ENCODE measurements around the gene GABBR1. TPM values are rescaled to one million over a fixed set of nuclear protein-coding genes. Genes with fewer than 3 reads are reported as not detected.

The GABBR1 gene
- 14.5 and 16.3 TPM in 2 replicates for polyA plus RNA-seq (2011; rRNA removed)
- 15.4 and 18.7 TPM in 2 replicates for polyA minus RNA-seq (2011; rRNA and poly(A)+ RNA removed)

DNA sequence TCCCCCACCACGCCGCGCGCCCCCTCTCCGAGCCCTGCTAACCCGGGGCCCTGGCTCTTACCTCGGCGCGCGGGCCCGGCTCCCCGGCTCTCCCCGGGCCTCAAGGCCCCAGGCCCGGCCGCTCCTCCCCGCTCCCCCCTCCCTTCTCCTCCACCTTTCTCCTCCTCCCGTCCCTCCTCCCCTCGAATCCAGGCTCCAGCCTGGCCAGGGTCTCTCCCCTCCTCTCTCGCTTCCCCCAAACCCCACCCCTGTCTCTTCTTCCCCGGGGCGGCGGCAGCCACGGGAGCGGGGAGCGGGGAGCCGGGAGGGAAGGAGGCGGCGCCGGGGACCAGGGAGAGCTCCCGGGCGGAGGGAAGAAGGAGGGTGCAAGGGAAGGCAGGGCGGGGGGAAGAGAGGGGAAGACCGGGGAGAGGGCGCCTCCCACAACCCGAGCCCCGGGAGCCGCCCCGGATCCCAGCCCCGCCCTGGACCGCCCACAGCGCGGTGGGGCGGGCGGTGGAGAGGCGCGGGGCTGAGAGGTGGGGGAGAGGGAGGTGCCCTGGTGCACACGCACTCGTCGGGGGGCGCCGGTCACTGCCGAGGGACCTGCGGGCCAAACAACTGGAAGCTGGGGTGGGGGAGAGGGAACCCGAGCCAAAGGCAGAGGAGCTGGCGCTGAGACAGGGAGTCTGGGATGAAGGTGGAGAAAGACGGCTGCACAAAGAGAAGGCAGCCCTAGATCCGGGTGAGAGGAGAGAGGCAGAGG lies at the start of gene GABBR1:
Gene GABBR1 (minus strand): TSS at position 395 of the 745 bp plus-strand sequence. CDS start 798 bp downstream, outside the sequence.
- H3K27me3 ChIP-seq (ENCODE audit: control insufficient read depth, insufficient read depth, low read length): no peaks in the 10 kb centered on the region; the same call in 1 of the 2 replicates
- ChIA-PET POLR2A (interaction anchor here (0.6 to 1.4 kb wide), 3 partner anchors 15 to 580 kb away, joined by 4 to 10 read pairs (median 6); no protein-coding TSS in a partner anchor), CTCF (interaction anchor here (0.8 to 2.9 kb wide), 6 partner anchors 8 to 120 kb away, joined by 3 to 22 read pairs (median 9); no protein-coding TSS in a partner anchor)
- H3K4me3 ChIP-seq (ENCODE audit: low read depth, low read length): peak within 1 kb of the TSS; percentile 80
- H3K36me3 ChIP-seq (ENCODE audit: control insufficient read depth, insufficient read depth, low read length): no peaks in the 10 kb centered on the region
- DNase-seq (ENCODE audit: low read depth): peak; percentile 53
- no peak for TF ChIP-seq CTCF (IDR thresholded peaks at IDR 0.05; ENCODE audit: insufficient read depth, low read depth, low read length)

- Histone ChIP-seq H3K4me3 (ENCODE audit: low read depth, low read length) (no peak overlapping the region), H3K36me3 (ENCODE audit: control insufficient read depth, insufficient read depth, low read length) (no peaks in the 10 kb centered on the region), H3K27me3 (ENCODE audit: control insufficient read depth, insufficient read depth, low read length) (no peaks in the 10 kb centered on the region; the same call in 1 of the 2 replicates)
- TF ChIP-seq CTCF (IDR thresholded peaks at IDR 0.05; ENCODE audit: insufficient read depth, low read depth, low read length): no peak
- CTCF ChIA-PET: interaction anchor here (1.0 kb wide), 1 partner anchor 14 kb away, joined by 3 read pairs; no protein-coding TSS in a partner anchor
- no peak for DNase-seq (ENCODE audit: low read depth)
- POLR2A ChIA-PET: no interaction called here
Observed at GRCh38 chr6:29681811-29682210, 48.8 kb upstream of the GABBR1 start.

- no peak for TF ChIP-seq CTCF (IDR thresholded peaks at IDR 0.05; ENCODE audit: insufficient read depth, low read depth, low read length)
- Histone ChIP-seq H3K36me3 (ENCODE audit: control insufficient read depth, insufficient read depth, low read length) (no peaks in the 10 kb centered on the region), H3K4me3 (ENCODE audit: low read depth, low read length) (peak within 1 kb of the TSS; percentile 11), H3K27me3 (ENCODE audit: control insufficient read depth, insufficient read depth, low read length) (no peaks in the 10 kb centered on the region; the same call in 1 of the 2 replicates)
- ChIA-PET POLR2A (no interaction called here), CTCF (no interaction called here)
- no peak for DNase-seq (ENCODE audit: low read depth)
Observed at GRCh38 chr6:29680904-29681303, 47.9 kb upstream of the GABBR1 start, which contains the start of gene ZFP57. ZFP57 (minus strand) TSS chr6:29681152; CDS start chr6:29677003, 4,149 bp downstream.

DNA sequence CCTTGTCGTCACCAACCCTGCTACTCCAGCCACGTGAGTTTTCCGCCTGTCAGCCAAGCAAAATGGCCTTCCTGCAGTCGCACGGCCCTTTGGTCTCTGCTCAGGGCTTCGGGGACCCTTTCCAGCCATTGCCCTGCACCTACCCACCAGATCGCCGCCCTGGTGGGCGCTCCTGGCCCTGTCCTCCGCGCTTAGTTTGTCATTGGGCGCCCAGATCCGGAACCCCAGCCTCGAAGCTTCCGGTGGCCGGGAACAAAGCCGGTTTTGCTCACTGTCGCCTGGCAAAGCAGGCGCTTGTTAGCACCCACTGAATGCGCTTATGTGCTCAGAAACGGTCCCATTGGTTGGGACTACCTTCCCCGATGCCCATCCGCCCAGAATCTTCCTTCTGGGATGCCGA lies 47.4 kb upstream of the GABBR1 start:
- Histone ChIP-seq H3K27me3 (ENCODE audit: control insufficient read depth, insufficient read depth, low read length) (no peaks in the 10 kb centered on the region; the same call in 1 of the 2 replicates), H3K4me3 (ENCODE audit: low read depth, low read length) (no peak overlapping the region), H3K36me3 (ENCODE audit: control insufficient read depth, insufficient read depth, low read length) (no peaks in the 10 kb centered on the region)
- CTCF ChIA-PET: no interaction called here
- no peak for TF ChIP-seq CTCF (IDR thresholded peaks at IDR 0.05; ENCODE audit: insufficient read depth, low read depth, low read length)
- no peak for DNase-seq (ENCODE audit: low read depth)
- POLR2A ChIA-PET: no interaction called here

- ChIA-PET POLR2A (no interaction called here), CTCF (no interaction called here)
- H3K4me3 ChIP-seq (ENCODE audit: low read depth, low read length): no peak overlapping the region
- no peaks in the 10 kb centered on the region for H3K36me3 ChIP-seq (ENCODE audit: control insufficient read depth, insufficient read depth, low read length)
- H3K27me3 ChIP-seq (ENCODE audit: control insufficient read depth, insufficient read depth, low read length): no peaks in the 10 kb centered on the region
- DNase-seq (ENCODE audit: low read depth): no peak
- TF ChIP-seq CTCF (IDR thresholded peaks at IDR 0.05; ENCODE audit: insufficient read depth, low read depth, low read length): no peak
Observed at GRCh38 chr6:29679962-29680361, 47.0 kb upstream of the GABBR1 start.

Data from BJ (cell line).